Measurements from ENCODE around the gene TNIK. TPM values are rescaled to one million over a fixed set of nuclear protein-coding genes. Genes with fewer than 3 reads are reported as not detected.

Gene TNIK
- total and polyA plus RNA-seq, 4 donors, result 3.7 to 9.8 (median 5.2) TPM

DNA sequence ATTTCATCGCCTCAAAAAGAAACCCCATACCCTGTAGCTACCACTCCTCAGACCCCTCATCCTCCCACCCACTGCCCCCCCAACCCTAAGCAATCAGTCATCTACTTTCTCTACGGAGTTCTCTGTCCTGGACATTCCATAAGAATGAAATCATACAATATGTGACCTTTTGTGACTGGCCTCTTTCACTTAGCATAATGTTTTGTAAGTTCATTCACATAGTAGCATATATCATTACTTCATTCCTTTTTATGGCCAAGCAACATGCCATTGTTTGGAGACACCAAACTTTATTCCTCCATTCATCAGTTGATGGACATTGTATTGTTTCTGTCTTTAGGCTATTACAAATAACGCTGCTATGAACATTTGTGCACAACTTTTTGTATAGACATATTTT is 64.2 kb downstream of the TNIK start:
- no peak for DNase-seq (ENCODE audit: low spot score)
- TF ChIP-seq GABPA (IDR thresholded peaks at IDR 0.05 in 1 of 2, conservative IDR thresholded peaks at IDR 0.05 in 1 of 2) (no peak), RXRA (IDR thresholded peaks at IDR 0.05) (no peak), YY1 (IDR thresholded peaks at IDR 0.05) (no peak), HNF4A (conservative IDR thresholded peaks at IDR 0.05) (no peak), TAF1 (conservative IDR thresholded peaks at IDR 0.05) (no peak), FOXA2 (IDR thresholded peaks at IDR 0.05) (no peak), EGR1 (IDR thresholded peaks at IDR 0.05; ENCODE audit: low read depth in 2 of 2) (no peak), JUND (IDR thresholded peaks at IDR 0.05) (no peak), SP1 (IDR thresholded peaks at IDR 0.05) (no peak)
- TF ChIP-seq, protein P1, sequence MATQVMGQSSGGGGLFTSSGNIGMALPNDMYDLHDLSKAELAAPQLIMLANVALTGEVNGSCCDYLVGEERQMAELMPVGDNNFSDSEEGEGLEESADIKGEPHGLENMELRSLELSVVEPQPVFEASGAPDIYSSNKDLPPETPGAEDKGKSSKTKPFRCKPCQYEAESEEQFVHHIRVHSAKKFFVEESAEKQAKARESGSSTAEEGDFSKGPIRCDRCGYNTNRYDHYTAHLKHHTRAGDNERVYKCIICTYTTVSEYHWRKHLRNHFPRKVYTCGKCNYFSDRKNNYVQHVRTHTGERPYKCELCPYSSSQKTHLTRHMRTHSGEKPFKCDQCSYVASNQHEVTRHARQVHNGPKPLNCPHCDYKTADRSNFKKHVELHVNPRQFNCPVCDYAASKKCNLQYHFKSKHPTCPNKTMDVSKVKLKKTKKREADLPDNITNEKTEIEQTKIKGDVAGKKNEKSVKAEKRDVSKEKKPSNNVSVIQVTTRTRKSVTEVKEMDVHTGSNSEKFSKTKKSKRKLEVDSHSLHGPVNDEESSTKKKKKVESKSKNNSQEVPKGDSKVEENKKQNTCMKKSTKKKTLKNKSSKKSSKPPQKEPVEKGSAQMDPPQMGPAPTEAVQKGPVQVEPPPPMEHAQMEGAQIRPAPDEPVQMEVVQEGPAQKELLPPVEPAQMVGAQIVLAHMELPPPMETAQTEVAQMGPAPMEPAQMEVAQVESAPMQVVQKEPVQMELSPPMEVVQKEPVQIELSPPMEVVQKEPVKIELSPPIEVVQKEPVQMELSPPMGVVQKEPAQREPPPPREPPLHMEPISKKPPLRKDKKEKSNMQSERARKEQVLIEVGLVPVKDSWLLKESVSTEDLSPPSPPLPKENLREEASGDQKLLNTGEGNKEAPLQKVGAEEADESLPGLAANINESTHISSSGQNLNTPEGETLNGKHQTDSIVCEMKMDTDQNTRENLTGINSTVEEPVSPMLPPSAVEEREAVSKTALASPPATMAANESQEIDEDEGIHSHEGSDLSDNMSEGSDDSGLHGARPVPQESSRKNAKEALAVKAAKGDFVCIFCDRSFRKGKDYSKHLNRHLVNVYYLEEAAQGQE (IDR thresholded peaks at IDR 0.05), result no peak
- TF ChIP-seq, protein P2, sequence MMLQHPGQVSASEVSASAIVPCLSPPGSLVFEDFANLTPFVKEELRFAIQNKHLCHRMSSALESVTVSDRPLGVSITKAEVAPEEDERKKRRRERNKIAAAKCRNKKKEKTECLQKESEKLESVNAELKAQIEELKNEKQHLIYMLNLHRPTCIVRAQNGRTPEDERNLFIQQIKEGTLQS (IDR thresholded peaks at IDR 0.05), result no peak
- TF ChIP-seq, protein P3, sequence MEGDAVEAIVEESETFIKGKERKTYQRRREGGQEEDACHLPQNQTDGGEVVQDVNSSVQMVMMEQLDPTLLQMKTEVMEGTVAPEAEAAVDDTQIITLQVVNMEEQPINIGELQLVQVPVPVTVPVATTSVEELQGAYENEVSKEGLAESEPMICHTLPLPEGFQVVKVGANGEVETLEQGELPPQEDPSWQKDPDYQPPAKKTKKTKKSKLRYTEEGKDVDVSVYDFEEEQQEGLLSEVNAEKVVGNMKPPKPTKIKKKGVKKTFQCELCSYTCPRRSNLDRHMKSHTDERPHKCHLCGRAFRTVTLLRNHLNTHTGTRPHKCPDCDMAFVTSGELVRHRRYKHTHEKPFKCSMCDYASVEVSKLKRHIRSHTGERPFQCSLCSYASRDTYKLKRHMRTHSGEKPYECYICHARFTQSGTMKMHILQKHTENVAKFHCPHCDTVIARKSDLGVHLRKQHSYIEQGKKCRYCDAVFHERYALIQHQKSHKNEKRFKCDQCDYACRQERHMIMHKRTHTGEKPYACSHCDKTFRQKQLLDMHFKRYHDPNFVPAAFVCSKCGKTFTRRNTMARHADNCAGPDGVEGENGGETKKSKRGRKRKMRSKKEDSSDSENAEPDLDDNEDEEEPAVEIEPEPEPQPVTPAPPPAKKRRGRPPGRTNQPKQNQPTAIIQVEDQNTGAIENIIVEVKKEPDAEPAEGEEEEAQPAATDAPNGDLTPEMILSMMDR (IDR thresholded peaks at IDR 0.05; ENCODE audit: low read depth, low read length, missing input control), result no peak
- 87% methylated on average over 3 of the region's 3 CpGs for WGBS

DNA sequence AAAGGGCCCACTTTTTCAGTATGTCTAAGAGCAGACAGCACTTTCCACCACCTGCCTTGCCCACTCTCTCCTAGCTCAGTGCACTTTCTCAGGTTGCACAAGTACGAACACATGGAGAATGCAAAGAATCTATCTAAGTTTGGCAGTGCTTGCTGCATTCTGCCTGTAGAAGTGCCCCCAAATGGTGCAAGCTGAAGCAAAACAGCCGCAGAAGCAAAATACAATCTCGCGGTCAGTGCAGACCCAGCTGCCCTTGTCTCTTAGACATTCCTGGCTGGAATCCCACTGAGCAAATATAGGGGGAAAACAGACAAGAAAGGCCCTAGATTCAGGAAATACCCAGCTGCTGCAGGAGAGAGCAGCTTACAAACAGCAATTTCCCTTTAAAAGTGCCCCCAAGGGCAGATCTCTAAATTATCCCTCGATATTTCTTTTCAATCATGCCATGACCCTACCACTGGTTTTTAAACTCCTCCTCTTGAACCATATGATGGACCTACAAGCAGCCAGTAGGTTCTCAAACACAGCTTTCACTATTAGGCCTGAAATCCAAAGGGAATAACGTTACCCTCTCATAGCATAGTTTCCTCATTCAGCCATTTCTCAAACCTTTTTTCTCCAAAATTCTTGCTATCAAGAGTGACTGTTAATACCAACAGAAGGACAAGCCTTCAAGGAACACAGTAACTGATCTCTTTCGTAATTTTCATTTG is 67.0 kb downstream of the TNIK start:
- TF ChIP-seq, protein P3 (IDR thresholded peaks at IDR 0.05; ENCODE audit: low read depth, low read length, missing input control), result no peak
- TF ChIP-seq, protein P1 (IDR thresholded peaks at IDR 0.05), result no peak
- no peak for DNase-seq (ENCODE audit: low spot score)
- Histone ChIP-seq H3K4me1 (ENCODE audit: control insufficient read depth in 4 of 4, insufficient read depth in 4 of 4, low read length in 3 of 4) (peaks cover 0 to 10% (median 2%) of the 10 kb centered on the region in 4 donors), H3K27me3 (ENCODE audit: control insufficient read depth in 4 of 4, insufficient read depth in 4 of 4, low read length in 3 of 4) (no peaks in the 10 kb centered on the region), H3K9me3 (ENCODE audit: control insufficient read depth in 4 of 4, low read length in 3 of 4) (no peaks in the 10 kb centered on the region), H3K4me3 (ENCODE audit: low read depth in 1 of 3, low read length in 3 of 3) (no peak overlapping the region), H3K27ac (ENCODE audit: low read depth in 1 of 2, low read length in 2 of 2) (no peak overlapping the region), H3K9ac (ENCODE audit: low read depth in 1 of 2, low read length in 2 of 2) (no peak overlapping the region), H3K36me3 (ENCODE audit: control insufficient read depth in 4 of 4, insufficient read depth in 3 of 4, low read depth in 1 of 4, low read length in 3 of 4) (no peaks in the 10 kb centered on the region)
- 39% methylated on average over 7 of the region's 7 CpGs for WGBS

More for the DNA sequence above, 64.2 kb downstream of the TNIK start:
- Histone ChIP-seq H3K4me3 (ENCODE audit: low read depth in 1 of 3, low read length in 3 of 3) (no peak overlapping the region), H3K27ac (ENCODE audit: low read depth in 1 of 2, low read length in 2 of 2) (no peak overlapping the region), H3K4me1 (ENCODE audit: control insufficient read depth in 4 of 4, insufficient read depth in 4 of 4, low read length in 3 of 4) (peaks cover 0 to 10% (median 2%) of the 10 kb centered on the region in 4 donors), H3K9me3 (ENCODE audit: control insufficient read depth in 4 of 4, low read length in 3 of 4) (no peaks in the 10 kb centered on the region), H3K27me3 (ENCODE audit: control insufficient read depth in 4 of 4, insufficient read depth in 4 of 4, low read length in 3 of 4) (no peaks in the 10 kb centered on the region), H3K36me3 (ENCODE audit: control insufficient read depth in 4 of 4, insufficient read depth in 3 of 4, low read depth in 1 of 4, low read length in 3 of 4) (no peaks in the 10 kb centered on the region), H3K9ac (ENCODE audit: low read depth in 1 of 2, low read length in 2 of 2) (no peak overlapping the region)
